Erythroblast (primary cell): ENCODE measurements around the gene PPP3CA.

ENCODE experiments used
- GATA1 ChIP-seq: IDR thresholded peaks from 2 replicates; pipeline ENCODE4 v1.6.1; 2011; ENCODE audit warnings: low read depth, mild to moderate bottlenecking, control low read depth, low read length, moderate library complexity
- POLR2A ChIP-seq: IDR thresholded peaks from 2 replicates; pipeline ENCODE4 v1.6.1; 2011; ENCODE audit warnings: mild to moderate bottlenecking, low read length

DNA sequence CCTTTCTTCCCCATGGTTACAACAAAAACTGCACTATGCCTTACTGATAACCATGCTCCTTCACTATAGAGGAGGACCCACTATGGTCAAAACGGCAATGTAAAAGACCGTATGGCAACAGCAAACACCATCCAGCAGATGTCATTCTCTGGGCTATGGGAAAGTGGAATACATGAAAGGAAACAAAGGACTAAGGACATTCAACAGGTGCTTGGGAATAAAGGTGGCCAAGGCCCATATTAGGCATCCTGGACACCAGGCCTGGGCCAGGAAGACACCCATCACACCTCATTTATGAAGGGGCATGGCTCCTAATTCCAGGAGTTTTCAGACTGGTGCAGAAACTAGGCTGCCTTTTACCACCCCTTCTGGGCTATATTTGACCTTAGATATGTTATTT, 268.4 kb downstream of the PPP3CA start:
- no peak for TF ChIP-seq POLR2A
- no peak for TF ChIP-seq GATA1
